ENCODE results near the gene GNA14. TPM values are rescaled to one million over a fixed set of nuclear protein-coding genes. Genes with fewer than 3 reads are reported as not detected.

The GNA14 gene
- total and polyA plus RNA-seq, 7 donors = 0.31 to 1.1 (median 0.47) TPM

GRCh38 chr9:77562019-77562748 is 85.9 kb downstream of the GNA14 start:
- DNase-seq (no peak), ATAC-seq (no peak)
- WGBS, 3 donors = 66 to 74% (median 71%) methylated on average over 6 of the region's 6 CpGs
- Histone ChIP-seq H3K9me3 (no peaks in the 10 kb centered on the region), H3K36me3 (ENCODE audit: insufficient read depth in 1 of 2, low read depth in 1 of 2) (no peaks in the 10 kb centered on the region), H3K4me3 (no peak overlapping the region), H3K4me1 (no peaks in the 10 kb centered on the region), H3K27ac (no peak overlapping the region), H3K27me3 (ENCODE audit: insufficient read depth in 3 of 3, low read length in 2 of 3) (no peaks in the 10 kb centered on the region)
- TF ChIP-seq CTCF (IDR thresholded peaks at IDR 0.05) = no peak
- intact Hi-C loops (cut with DNase I) = no loop called here

GRCh38 chr9:77561331-77562018 is 86.6 kb downstream of the GNA14 start:
- Histone ChIP-seq H3K27ac (no peak overlapping the region), H3K4me1 (no peaks in the 10 kb centered on the region), H3K4me3 (no peak overlapping the region), H3K36me3 (ENCODE audit: insufficient read depth in 1 of 2, low read depth in 1 of 2) (no peaks in the 10 kb centered on the region), H3K27me3 (ENCODE audit: insufficient read depth in 3 of 3, low read length in 2 of 3) (no peaks in the 10 kb centered on the region), H3K9me3 (no peaks in the 10 kb centered on the region)
- intact Hi-C loops (cut with DNase I) = no loop called here
- ATAC-seq (no peak), DNase-seq (no peak)
- no peak for TF ChIP-seq CTCF (IDR thresholded peaks at IDR 0.05)
- 62 to 64% (median 63%) methylated on average over 2 of the region's 2 CpGs for WGBS, 3 donors

GRCh38 chr9:77556396-77556795 is 91.7 kb downstream of the GNA14 start:
- H3K9me3 ChIP-seq = no peaks in the 10 kb centered on the region
- DNase-seq = no peak
- no peak overlapping the region for H3K27ac ChIP-seq
- no peak overlapping the region for H3K4me3 ChIP-seq
- H3K4me1 ChIP-seq = no peaks in the 10 kb centered on the region
- WGBS, 3 donors = 70 to 95% (median 83%) methylated on average over 1 of the region's 1 CpG
- no peak for ATAC-seq
- intact Hi-C loops (cut with DNase I) = no loop called here
- H3K27me3 ChIP-seq (ENCODE audit: insufficient read depth in 3 of 3, low read length in 2 of 3) = no peaks in the 10 kb centered on the region
- H3K36me3 ChIP-seq (ENCODE audit: insufficient read depth in 1 of 2, low read depth in 1 of 2) = no peaks in the 10 kb centered on the region
- no peak for TF ChIP-seq CTCF (IDR thresholded peaks at IDR 0.05)

- ATAC-seq (no peak), DNase-seq (no peak)
- no peaks in the 10 kb centered on the region for H3K4me1 ChIP-seq
- H3K27ac ChIP-seq = no peak overlapping the region
- H3K36me3 ChIP-seq (ENCODE audit: insufficient read depth in 1 of 2, low read depth in 1 of 2) = no peaks in the 10 kb centered on the region
- TF ChIP-seq CTCF (IDR thresholded peaks at IDR 0.05) = no peak
- intact Hi-C loops (cut with DNase I) = no loop called here
- no peaks in the 10 kb centered on the region for H3K27me3 ChIP-seq (ENCODE audit: insufficient read depth in 3 of 3, low read length in 2 of 3)
- no peaks in the 10 kb centered on the region for H3K9me3 ChIP-seq
- WGBS, 3 donors = 15 to 25% (median 16%) methylated on average over 2 of the region's 2 CpGs
- H3K4me3 ChIP-seq = no peak overlapping the region
Observed at GRCh38 chr9:77554586-77555105, 93.5 kb downstream of the GNA14 start.
